HCT116 (cell line): ENCODE measurements around the gene MSI2. TPM values are rescaled to one million over a fixed set of nuclear protein-coding genes. Genes with fewer than 3 reads are reported as not detected.

Experiments
- ATAC-seq: fragments of 200-7000 bp; cut with Tn5 transposase; 2 replicates; pipeline ENCODE4 v1.9.1; 2020; ENCODE audit warnings: mild to moderate bottlenecking, moderate library complexity
- BruUV-seq: library from RNA; stranded (reverse); fragments of 400-500 nt; replicated peaks from 2 replicates; lab custom pipeline; 2021; lab: Mats Ljungman, UMichigan
- CTCF ChIA-PET: fragments of 300-600 bp; sonication (Branson Sonifier 250); formaldehyde crosslinking; loops from one replicate; lab custom pipeline; 2021; ENCODE audit warnings: antibody characterized with exemption; lab: Charles Lee
- POLR2A ChIA-PET: fragments of 300-600, 350-600 bp; sonication (Branson Sonifier 250); formaldehyde crosslinking; loops from one replicate; lab custom pipeline; 2021; ENCODE audit warnings: antibody characterized with exemption; lab: Charles Lee
- RAD21 ChIA-PET, 2 experiments: fragments of 300-600 bp; sonication (Branson Sonifier 250); formaldehyde crosslinking; loops; one replicate each; lab custom pipeline; 2023; ENCODE audit warnings: low total read pairs in 2 of 2; ENCODE audit not compliant: uncharacterized antibody in 2 of 2, unreplicated experiment in 2 of 2, low non-redundant PET in 1 of 2; lab: Charles Lee
- DNase-seq: peaks from one replicate; pipeline ENCODE4 v3.0.0-alpha.2; 2010; ENCODE audit warnings: low read depth, low spot score
- H2AFZ ChIP-seq: fragments of 200-600 bp; shearing (Covaris generic), sonication (generic); 2 replicates; pipeline ENCODE4 v1.6.1; 2017; ENCODE audit warnings: low read depth, mixed run types, mixed read lengths, antibody characterized with exemption, low read length; ENCODE audit not compliant: poor library complexity, severe bottlenecking
- H3K27ac ChIP-seq: 2 replicates; pipeline ENCODE4 v1.5.1; 2012; ENCODE audit warnings: low read depth, low read length
- H3K27me3 ChIP-seq: fragments of 200-600 bp; sonication (generic); 2 replicates; pipeline ENCODE4 v1.6.1; 2016; ENCODE audit warnings: mixed run types, low read length, mixed read lengths; ENCODE audit not compliant: insufficient read depth
- H3K36me3 ChIP-seq, 2 experiments: fragments of 200-500 bp in 1 of 2; fragments of 200-600 bp in 1 of 2; sonication (Bioruptor generic) in 1 of 2; sonication (generic) in 1 of 2; 2 replicates each; pipeline versions ENCODE4 v1.5.1 to v1.6.1; 2014 to 2016; ENCODE audit warnings: low read length in 2 of 2, inconsistent platforms in 1 of 2, mixed read lengths in 1 of 2, mixed run types in 1 of 2; ENCODE audit not compliant: insufficient read depth in 2 of 2, control insufficient read depth in 1 of 2
- H3K4me1 ChIP-seq, 2 experiments: fragments of 200-600 bp in 1 of 2; sonication (generic) in 1 of 2; 2 replicates each; pipeline versions ENCODE4 v1.5.1 to v1.6.1; 2012 to 2017; ENCODE audit warnings: low read length in 2 of 2, inconsistent platforms in 1 of 2, mild to moderate bottlenecking in 1 of 2, mixed read lengths in 1 of 2, mixed run types in 1 of 2, moderate library complexity in 1 of 2; ENCODE audit not compliant: insufficient read depth in 2 of 2, control insufficient read depth in 1 of 2
- H3K4me2 ChIP-seq: fragments of 200-600 bp; sonication (generic); 2 replicates; pipeline ENCODE4 v1.6.1; 2017; ENCODE audit warnings: mixed run types, low read length, mixed read lengths
- H3K4me3 ChIP-seq, 2 experiments: fragments of 200-600 bp in 1 of 2; sonication (generic) in 1 of 2; replicated peaks in 1 of 2; 2 replicates each; pipeline ENCODE4 v1.5.1; 2011 to 2016; ENCODE audit warnings: low read length in 2 of 2, control low read depth in 1 of 2, low read depth in 1 of 2, mild to moderate bottlenecking in 1 of 2, mixed read lengths in 1 of 2, mixed run types in 1 of 2
- H3K79me2 ChIP-seq: fragments of 200-600 bp; sonication (generic); 2 replicates; pipeline ENCODE4 v1.6.1; 2017; ENCODE audit warnings: mild to moderate bottlenecking, mixed run types, low read length, moderate library complexity, mixed read lengths; ENCODE audit not compliant: insufficient read depth
- H3K9ac ChIP-seq: fragments of 200-600 bp; sonication (generic); 2 replicates; pipeline ENCODE4 v1.6.1; 2016; ENCODE audit warnings: low read length, mixed read lengths
- H3K9me2 ChIP-seq: fragments of 200-600 bp; sonication (generic), shearing (Covaris generic); 2 replicates; pipeline ENCODE4 v1.6.1; 2017; ENCODE audit warnings: mixed run types, mild to moderate bottlenecking, moderate library complexity; ENCODE audit not compliant: insufficient read depth
- H3K9me3 ChIP-seq, 2 experiments: fragments of 200-500 bp in 1 of 2; fragments of 200-600 bp in 1 of 2; sonication (Bioruptor generic) in 1 of 2; sonication (generic) in 1 of 2; 2 replicates each; pipeline ENCODE4 v1.6.1; 2014 to 2017; ENCODE audit warnings: low read length in 2 of 2, mixed read lengths in 2 of 2, inconsistent platforms in 1 of 2, low read depth in 1 of 2, mild to moderate bottlenecking in 1 of 2, mixed run types in 1 of 2, moderate library complexity in 1 of 2; ENCODE audit not compliant: control insufficient read depth in 1 of 2, insufficient read depth in 1 of 2
- H4K20me1 ChIP-seq: fragments of 200-600 bp; sonication (generic), shearing (Covaris generic); 2 replicates; pipeline ENCODE4 v1.6.1; 2017; ENCODE audit warnings: mixed run types, mild to moderate bottlenecking, moderate library complexity; ENCODE audit not compliant: insufficient read depth
- ATF3 ChIP-seq: IDR thresholded peaks from 2 replicates; pipeline ENCODE4 v1.6.1; 2012
- EZH2 ChIP-seq: fragments of 200-600 bp; sonication (generic); IDR thresholded peaks from 2 replicates; pipeline ENCODE4 v1.6.1; 2017; ENCODE audit warnings: antibody characterized with exemption, mixed run types
- FOSL1 ChIP-seq: IDR thresholded peaks from 2 replicates; pipeline ENCODE4 v1.6.1; 2012; ENCODE audit warnings: low read depth
- JUND ChIP-seq: IDR thresholded peaks from 2 replicates; pipeline ENCODE4 v1.6.1; 2012
- POLR2A ChIP-seq: IDR thresholded peaks from 2 replicates; pipeline ENCODE4 v1.7.0; 2011; ENCODE audit warnings: borderline replicate concordance; ENCODE audit not compliant: insufficient read depth, insufficient read length; ENCODE audit errors: extremely low read depth
- SRF ChIP-seq: IDR thresholded peaks from 2 replicates; pipeline ENCODE4 v1.6.1; 2012; ENCODE audit warnings: low read depth
- YY1 ChIP-seq: IDR thresholded peaks from 2 replicates; pipeline ENCODE4 v1.6.1; 2011; ENCODE audit warnings: low read length, low read depth, moderate library complexity, mild to moderate bottlenecking; ENCODE audit not compliant: insufficient replicate concordance; ENCODE audit errors: extremely low read depth
- ZFX ChIP-seq: fragments of 450-650 bp; IDR thresholded peaks from 2 replicates; pipeline ENCODE4 v1.6.1; 2017
- intact Hi-C: fragments of 100-400 bp; cut with micrococcal nuclease; formaldehyde crosslinking; loops from 2 replicates; pipeline ENCODE4 v1.10.0; 2022
- total RNA-seq: library from RNA; stranded (reverse); gene quantifications from one replicate; pipeline ENCODE4 v1.2.1, GENCODE V29; 2021; ENCODE audit not compliant: unreplicated experiment
- TF ChIP-seq, protein P1 (sequence below), 3 experiments: fragments of 200-600 bp in 1 of 3; sonication (generic) in 1 of 3; IDR thresholded peaks in 2 of 3; conservative IDR thresholded peaks in 1 of 3; 2 replicates each; pipeline ENCODE4 v1.5.1; 2012 to 2017; ENCODE audit warnings: low read depth in 2 of 3, low read length in 2 of 3, antibody characterized with exemption in 1 of 3, borderline replicate concordance in 1 of 3, control low read depth in 1 of 3, mild to moderate bottlenecking in 1 of 3, mixed read lengths in 1 of 3, mixed run types in 1 of 3, moderate library complexity in 1 of 3; ENCODE audit not compliant: insufficient read depth in 1 of 3

Gene MSI2
- total RNA-seq, 1 experiment from 2014 or later, result 137 TPM

DNA sequence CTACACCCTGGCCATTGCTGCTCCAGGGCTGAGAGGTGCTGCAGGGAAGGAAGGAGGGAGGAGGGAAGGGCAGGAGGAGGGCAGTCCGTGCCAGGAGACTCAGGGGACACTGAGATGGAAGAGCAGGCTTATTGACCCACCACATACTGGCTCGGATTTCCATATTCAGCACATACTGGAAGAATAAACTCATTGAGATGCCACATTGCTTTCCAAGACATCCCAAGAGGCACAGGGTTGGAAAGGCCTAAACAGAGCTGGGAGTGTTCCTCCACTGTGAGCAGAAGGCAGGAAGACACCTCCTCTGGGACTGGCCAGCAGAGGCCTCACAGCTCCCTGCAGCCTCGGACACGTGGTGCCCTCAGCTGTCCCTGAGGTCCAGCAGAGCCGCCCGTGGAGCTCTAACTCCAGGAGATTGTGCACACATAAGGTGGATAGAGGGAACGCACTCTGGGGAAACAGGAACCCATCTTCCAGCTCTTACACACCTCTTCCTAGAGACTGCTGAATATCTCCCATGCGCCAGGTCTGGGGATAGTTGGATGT, 471.4 kb downstream of the MSI2 start:
- H3K4me2 ChIP-seq, result no peak overlapping the region
- CTCF ChIA-PET, result interaction anchor here (0.8 to 1.2 kb wide), 3 partner anchors 12 to 106 kb away, joined by 3 read pairs; no protein-coding TSS in a partner anchor
- no peak for DNase-seq
- H3K9ac ChIP-seq, result no peak overlapping the region
- TF ChIP-seq POLR2A (no peak), ZFX (no peak)
- no peak overlapping the region for H3K4me3 ChIP-seq
- H2AFZ ChIP-seq, result no peak overlapping the region
- no peaks in the 10 kb centered on the region for H3K9me3 ChIP-seq
- intact Hi-C loops, result no loop called here
- no peak overlapping the region for H3K27ac ChIP-seq
- POLR2A ChIA-PET, result no interaction called here
- H4K20me1 ChIP-seq, result no peaks in the 10 kb centered on the region
- H3K9me2 ChIP-seq, result no peaks in the 10 kb centered on the region
- no peak for ATAC-seq
- RAD21 ChIA-PET, result no interaction called here
- no peaks in the 10 kb centered on the region for H3K4me1 ChIP-seq
- 0 out of 2 replicates have a peak, but pooled peaks cover 4% of the 10 kb centered on the region for H3K27me3 ChIP-seq
- no peaks in the 10 kb centered on the region for H3K36me3 ChIP-seq
- H3K79me2 ChIP-seq, result no peaks in the 10 kb centered on the region
- BruUV-seq, result no TSS peak

- TF ChIP-seq YY1, result no peak
- TF ChIP-seq EZH2, result no peak
- TF ChIP-seq JUND, result no peak
- no peak for TF ChIP-seq POLR2A
- no peak for TF ChIP-seq ZFX
- TF ChIP-seq, protein P1, sequence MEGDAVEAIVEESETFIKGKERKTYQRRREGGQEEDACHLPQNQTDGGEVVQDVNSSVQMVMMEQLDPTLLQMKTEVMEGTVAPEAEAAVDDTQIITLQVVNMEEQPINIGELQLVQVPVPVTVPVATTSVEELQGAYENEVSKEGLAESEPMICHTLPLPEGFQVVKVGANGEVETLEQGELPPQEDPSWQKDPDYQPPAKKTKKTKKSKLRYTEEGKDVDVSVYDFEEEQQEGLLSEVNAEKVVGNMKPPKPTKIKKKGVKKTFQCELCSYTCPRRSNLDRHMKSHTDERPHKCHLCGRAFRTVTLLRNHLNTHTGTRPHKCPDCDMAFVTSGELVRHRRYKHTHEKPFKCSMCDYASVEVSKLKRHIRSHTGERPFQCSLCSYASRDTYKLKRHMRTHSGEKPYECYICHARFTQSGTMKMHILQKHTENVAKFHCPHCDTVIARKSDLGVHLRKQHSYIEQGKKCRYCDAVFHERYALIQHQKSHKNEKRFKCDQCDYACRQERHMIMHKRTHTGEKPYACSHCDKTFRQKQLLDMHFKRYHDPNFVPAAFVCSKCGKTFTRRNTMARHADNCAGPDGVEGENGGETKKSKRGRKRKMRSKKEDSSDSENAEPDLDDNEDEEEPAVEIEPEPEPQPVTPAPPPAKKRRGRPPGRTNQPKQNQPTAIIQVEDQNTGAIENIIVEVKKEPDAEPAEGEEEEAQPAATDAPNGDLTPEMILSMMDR (IDR thresholded peaks at IDR 0.05 in 2 of 3, conservative IDR thresholded peaks at IDR 0.05 in 1 of 3; ENCODE audit: borderline replicate concordance in 1 of 3, insufficient read depth in 1 of 3, low read depth in 2 of 3, low read length in 2 of 3), result no peak
- TF ChIP-seq ATF3, result no peak
- no peak for TF ChIP-seq SRF
- TF ChIP-seq FOSL1, result no peak
- no TSS peak for BruUV-seq
- H3K9me2 ChIP-seq, result no peaks in the 10 kb centered on the region
- no peak for DNase-seq
- ATAC-seq, result no peak
- CTCF ChIA-PET, result no interaction called here
- no peaks in the 10 kb centered on the region for H3K9me3 ChIP-seq
- POLR2A ChIA-PET, result no interaction called here
- RAD21 ChIA-PET, result no interaction called here
- no peak overlapping the region for H3K4me3 ChIP-seq
- H3K27me3 ChIP-seq, result 0 out of 2 replicates have a peak, but pooled peaks cover 4% of the 10 kb centered on the region
- H3K79me2 ChIP-seq, result no peaks in the 10 kb centered on the region
- H3K9ac ChIP-seq, result no peak overlapping the region
- H4K20me1 ChIP-seq, result no peaks in the 10 kb centered on the region
- no peak overlapping the region for H3K27ac ChIP-seq
- H3K4me1 ChIP-seq, result no peaks in the 10 kb centered on the region
- intact Hi-C loops, result no loop called here
- H3K36me3 ChIP-seq, result no peaks in the 10 kb centered on the region
- no peak overlapping the region for H2AFZ ChIP-seq
- no peak overlapping the region for H3K4me2 ChIP-seq
Observed at GRCh38 chr17:57730026-57730701, 473.8 kb downstream of the MSI2 start.
